Activated CD8-positive, alpha-beta T cell treated with anti-CD3 and anti-CD28 coated beads, Interleukin-2, amount 10 ng/mL, durations not matched to agents 7 days and 5 days (primary cell): ENCODE results near the gene MED15. TPM values are rescaled to one million over a fixed set of nuclear protein-coding genes. Genes with fewer than 3 reads are reported as not detected.

Experiments used
- total RNA-seq, 2 experiments: library from RNA; stranded (reverse); gene quantifications; one replicate each; pipeline ENCODE4 v1.2.3, GENCODE V29; 2021

MED15 gene
- total RNA-seq, 2 experiments from 2014 or later: 155 to 161 TPM

Other genes with a start within 250 kb of the MED15 start
- 1 to 10 TPM; 3.7 to 3.8 TPM for gene RTN4R, start 239.3 kb upstream of the MED15 start, total RNA-seq
- 10 to 100 TPM; 50.4 to 56.3 TPM for gene DGCR6L, start 187.6 kb upstream of the MED15 start, total RNA-seq
- 10 to 100 TPM in 1 of 2 experiments, 1 to 10 TPM in 1; 9.2 to 12.6 TPM for gene ZNF74, start 113.5 kb upstream of the MED15 start, total RNA-seq
- gene SCARF2, start 69.8 kb upstream of the MED15 start, total RNA-seq: 1 to 10 TPM in 1 of 2 experiments, under 1 TPM in 1; 0.76 to 1.2 TPM
- gene KLHL22, start 11.8 kb upstream of the MED15 start, total RNA-seq: 10 to 100 TPM; 29.2 to 30.1 TPM